ENCODE results near the gene CCR4.
"Not testable (repeated sequence)": the region's sequence is repeated elsewhere in the genome, so short reads cannot be mapped to it uniquely, and the experiment has no call there.

The CCR4 gene

DNA sequence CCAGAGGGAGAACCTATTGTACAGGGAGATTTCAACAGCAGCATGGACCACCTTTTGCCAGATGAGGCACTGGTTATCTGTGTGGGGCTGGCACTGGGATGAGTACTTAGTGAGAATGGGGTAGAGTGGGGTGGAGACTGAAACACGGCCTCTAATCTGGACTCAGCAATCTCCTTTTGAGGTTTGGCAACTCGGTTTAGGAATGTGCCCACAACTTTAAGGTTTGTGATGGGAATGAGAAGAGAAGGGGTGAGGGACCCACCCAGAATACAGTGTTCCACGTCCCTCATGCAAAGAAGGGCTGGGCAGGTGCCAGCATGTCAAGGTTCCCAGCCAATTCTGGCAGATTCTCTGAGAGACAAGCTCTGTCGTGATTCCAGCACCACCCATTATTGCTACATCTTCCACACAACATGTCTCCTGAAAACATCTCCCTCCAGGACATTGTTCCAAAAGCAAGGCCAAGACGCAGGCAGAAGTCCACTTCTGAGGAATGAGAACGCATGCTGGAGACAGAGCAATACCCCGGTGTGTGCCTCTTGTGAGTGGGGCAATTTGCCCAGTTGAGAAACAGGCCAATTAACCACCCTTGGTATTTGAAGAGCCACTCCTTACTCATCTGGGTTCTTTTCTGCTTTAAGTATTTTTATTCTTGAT is 37.5 kb upstream of the CCR4 start:
- DNase-seq (ENCODE audit: extremely low spot score) = no peak
- TF ChIP-seq HDGF (IDR thresholded peaks at IDR 0.05; ENCODE audit: borderline replicate concordance) (no peak), CTBP1 (IDR thresholded peaks at IDR 0.05; ENCODE audit: borderline replicate concordance) (no peak), NFRKB (IDR thresholded peaks at IDR 0.05) (no peak), FOXK2 (IDR thresholded peaks at IDR 0.05) (no peak), FOXM1 (IDR thresholded peaks at IDR 0.05; ENCODE audit: borderline replicate concordance) (no peak)
- TF ChIP-seq, protein P1, sequence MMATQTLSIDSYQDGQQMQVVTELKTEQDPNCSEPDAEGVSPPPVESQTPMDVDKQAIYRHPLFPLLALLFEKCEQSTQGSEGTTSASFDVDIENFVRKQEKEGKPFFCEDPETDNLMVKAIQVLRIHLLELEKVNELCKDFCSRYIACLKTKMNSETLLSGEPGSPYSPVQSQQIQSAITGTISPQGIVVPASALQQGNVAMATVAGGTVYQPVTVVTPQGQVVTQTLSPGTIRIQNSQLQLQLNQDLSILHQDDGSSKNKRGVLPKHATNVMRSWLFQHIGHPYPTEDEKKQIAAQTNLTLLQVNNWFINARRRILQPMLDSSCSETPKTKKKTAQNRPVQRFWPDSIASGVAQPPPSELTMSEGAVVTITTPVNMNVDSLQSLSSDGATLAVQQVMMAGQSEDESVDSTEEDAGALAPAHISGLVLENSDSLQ (IDR thresholded peaks at IDR 0.05) = no peak
- CTCF ChIA-PET = interaction anchor here (1.2 kb wide), 1 partner anchor 9 kb away, joined by 3 read pairs; no protein-coding TSS in a partner anchor
- POLR2A ChIA-PET = no interaction called here

DNA sequence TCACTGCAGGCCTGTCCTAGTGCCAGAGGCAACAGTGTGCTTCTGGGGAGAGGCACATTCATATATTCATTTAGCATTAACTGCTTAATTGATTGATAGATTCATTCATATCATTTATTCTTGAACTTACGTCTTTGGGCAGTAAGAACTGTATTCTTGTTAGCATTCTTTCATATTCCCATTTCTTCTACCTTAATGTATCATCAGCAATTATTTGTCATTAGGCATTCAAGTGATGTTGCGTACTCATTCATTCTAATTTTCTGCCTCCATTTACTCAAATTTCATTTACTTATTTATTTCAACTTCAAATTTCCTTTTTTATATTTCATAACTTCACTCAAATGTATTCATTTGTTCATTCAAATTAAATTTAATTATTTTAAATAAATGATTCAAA is 31.5 kb upstream of the CCR4 start:
- CTCF ChIA-PET = no interaction called here
- POLR2A ChIA-PET = no interaction called here
- TF ChIP-seq, protein P1 (IDR thresholded peaks at IDR 0.05) = no peak
- TF ChIP-seq TARDBP (IDR thresholded peaks at IDR 0.05) (no peak), SP1 (IDR thresholded peaks at IDR 0.05) (no peak), L3MBTL2 (conservative IDR thresholded peaks at IDR 0.05) (no peak), BHLHE40 (IDR thresholded peaks at IDR 0.05; ENCODE audit: borderline replicate concordance) (no peak), CTBP1 (IDR thresholded peaks at IDR 0.05; ENCODE audit: borderline replicate concordance) (no peak), ARNT (IDR thresholded peaks at IDR 0.05) (no peak), ZNF384 (IDR thresholded peaks at IDR 0.05) (no peak), NFRKB (IDR thresholded peaks at IDR 0.05) (no peak), FOXA1 (IDR thresholded peaks at IDR 0.05) (no peak), ELF4 (IDR thresholded peaks at IDR 0.05) (no peak), FOXM1 (IDR thresholded peaks at IDR 0.05; ENCODE audit: borderline replicate concordance) (no peak), HDGF (IDR thresholded peaks at IDR 0.05; ENCODE audit: borderline replicate concordance) (no peak), FOXK2 (IDR thresholded peaks at IDR 0.05) (no peak), SUZ12 (IDR thresholded peaks at IDR 0.05) (no peak), LEF1 (IDR thresholded peaks at IDR 0.05; ENCODE audit: borderline replicate concordance) (no peak)
- no peak for DNase-seq (ENCODE audit: extremely low spot score)

DNA sequence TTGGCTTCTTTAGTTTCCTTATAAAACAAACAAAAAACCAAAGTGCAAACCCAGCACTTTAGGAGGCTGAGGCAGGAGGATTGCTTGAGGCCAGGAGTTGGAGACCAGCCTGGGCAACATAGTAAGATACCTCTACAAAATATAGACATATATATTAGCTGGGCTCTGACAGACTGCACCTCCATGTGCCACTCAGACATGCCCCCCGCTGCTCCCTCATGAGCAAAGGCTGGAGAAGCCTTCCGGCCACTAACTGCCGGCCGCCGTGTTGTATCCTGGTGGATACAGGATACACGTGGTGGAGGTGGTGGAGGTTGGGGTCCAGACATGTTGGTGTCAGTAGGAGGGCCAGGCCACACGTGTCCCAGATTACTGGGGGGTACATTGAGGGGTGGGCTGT is 29.4 kb upstream of the CCR4 start:
- no peak for TF ChIP-seq ZNF384 (IDR thresholded peaks at IDR 0.05)
- no peak for TF ChIP-seq FOXA1 (IDR thresholded peaks at IDR 0.05)
- no peak for TF ChIP-seq ELF4 (IDR thresholded peaks at IDR 0.05)
- no peak for TF ChIP-seq CTBP1 (IDR thresholded peaks at IDR 0.05; ENCODE audit: borderline replicate concordance)
- TF ChIP-seq, protein P1 (IDR thresholded peaks at IDR 0.05) = no peak
- TF ChIP-seq FOXM1 (IDR thresholded peaks at IDR 0.05; ENCODE audit: borderline replicate concordance) = no peak
- no peak for TF ChIP-seq ARNT (IDR thresholded peaks at IDR 0.05)
- TF ChIP-seq HDGF (IDR thresholded peaks at IDR 0.05; ENCODE audit: borderline replicate concordance) = no peak
- TF ChIP-seq LEF1 (IDR thresholded peaks at IDR 0.05; ENCODE audit: borderline replicate concordance) = no peak
- no peak for TF ChIP-seq SP1 (IDR thresholded peaks at IDR 0.05)
- no peak for TF ChIP-seq L3MBTL2 (conservative IDR thresholded peaks at IDR 0.05)
- no peak for TF ChIP-seq BHLHE40 (IDR thresholded peaks at IDR 0.05; ENCODE audit: borderline replicate concordance)
- TF ChIP-seq NFRKB (IDR thresholded peaks at IDR 0.05) = no peak
- TF ChIP-seq TARDBP (IDR thresholded peaks at IDR 0.05) = no peak
- TF ChIP-seq FOXK2 (IDR thresholded peaks at IDR 0.05) = no peak
- DNase-seq (ENCODE audit: extremely low spot score) = no peak
- CTCF ChIA-PET = interaction anchor here (0.6 to 0.9 kb wide), 2 partner anchors 9 to 84 kb away, joined by 3 to 5 read pairs; no protein-coding TSS in a partner anchor
- POLR2A ChIA-PET = no interaction called here

DNA sequence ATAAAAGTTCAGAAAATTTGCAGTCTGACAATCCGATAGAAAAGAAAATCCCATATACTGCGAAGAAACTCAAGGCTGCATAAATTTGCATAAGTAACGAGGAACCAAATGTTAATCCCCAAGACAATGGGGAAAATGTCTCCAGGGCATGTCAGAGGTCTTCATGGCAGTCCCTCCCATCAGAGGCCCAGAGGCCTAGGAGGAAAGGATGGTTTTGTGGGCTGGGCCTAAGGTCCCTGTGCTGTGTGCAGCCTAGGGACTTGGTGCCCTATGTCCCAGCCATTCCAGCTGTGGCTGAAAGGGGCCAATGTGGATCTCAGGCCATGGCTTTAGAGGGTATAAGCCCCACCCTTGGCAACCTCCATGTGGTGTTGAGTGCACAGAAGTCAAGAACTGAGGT is 21.3 kb upstream of the CCR4 start:
- TF ChIP-seq CTBP1 (IDR thresholded peaks at IDR 0.05; ENCODE audit: borderline replicate concordance) (no peak), HDGF (IDR thresholded peaks at IDR 0.05; ENCODE audit: borderline replicate concordance) (no peak), ZNF384 (IDR thresholded peaks at IDR 0.05) (no peak), ARNT (IDR thresholded peaks at IDR 0.05) (no peak), L3MBTL2 (conservative IDR thresholded peaks at IDR 0.05) (no peak), SP1 (IDR thresholded peaks at IDR 0.05) (no peak), NFRKB (IDR thresholded peaks at IDR 0.05) (no peak), FOXM1 (IDR thresholded peaks at IDR 0.05; ENCODE audit: borderline replicate concordance) (no peak), SUZ12 (IDR thresholded peaks at IDR 0.05) (no peak), TARDBP (IDR thresholded peaks at IDR 0.05) (no peak), ELF4 (IDR thresholded peaks at IDR 0.05) (no peak), LEF1 (IDR thresholded peaks at IDR 0.05; ENCODE audit: borderline replicate concordance) (no peak), BHLHE40 (IDR thresholded peaks at IDR 0.05; ENCODE audit: borderline replicate concordance) (no peak), FOXK2 (IDR thresholded peaks at IDR 0.05) (no peak), FOXA1 (IDR thresholded peaks at IDR 0.05) (no peak)
- TF ChIP-seq, protein P1 (IDR thresholded peaks at IDR 0.05) = no peak
- ChIA-PET CTCF (no interaction called here), POLR2A (no interaction called here)
- DNase-seq (ENCODE audit: extremely low spot score) = no peak

DNA sequence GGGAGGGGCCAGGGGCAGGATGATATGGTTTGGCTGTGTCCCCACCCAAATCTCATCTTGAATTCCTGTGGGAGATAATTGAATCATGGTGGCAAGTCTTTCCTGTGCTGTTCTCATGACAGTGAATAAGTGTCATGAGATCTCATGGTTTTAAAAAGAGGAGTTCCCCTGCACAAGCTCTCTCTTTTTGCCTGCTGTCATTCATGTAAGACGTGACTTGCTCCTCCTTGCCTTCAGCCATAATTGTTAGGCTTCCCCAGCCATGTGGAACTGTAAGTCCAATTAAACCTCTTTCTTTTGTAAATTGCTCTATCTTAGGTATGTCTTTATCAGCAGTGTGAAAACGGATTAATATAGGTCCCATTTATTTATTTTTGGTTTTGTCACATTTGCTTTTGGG is 20.2 kb upstream of the CCR4 start:
- CTCF ChIA-PET; POLR2A ChIA-PET; DNase-seq (ENCODE audit: extremely low spot score): not testable (repeated sequence)
